WTC11 (cell line): ENCODE data around the gene SPOCD1. TPM values are rescaled to one million over a fixed set of nuclear protein-coding genes. Genes with fewer than 3 reads are reported as not detected.
A peak's percentile ranks its signal among the peaks of the same experiment; 100 is the strongest.

Source experiments
- ATAC-seq: fragments of 200-7000 bp; cut with Tn5 transposase; 2 replicates; pipeline ENCODE4 v1.10.0; 2021; ENCODE audit warnings: mild to moderate bottlenecking, moderate library complexity
- CTCF ChIA-PET: fragments of 300-600 bp; sonication (Branson Sonifier 250); formaldehyde crosslinking; loops from one replicate; lab custom pipeline; 2021; ENCODE audit warnings: antibody characterized with exemption; lab: Charles Lee
- POLR2A ChIA-PET: fragments of 350-600 bp; sonication (Branson Sonifier 250); formaldehyde crosslinking; loops from one replicate; lab custom pipeline; 2021; ENCODE audit warnings: antibody characterized with exemption; lab: Charles Lee
- DNase-seq: peaks from one replicate; pipeline ENCODE4 v3.0.0; 2021; ENCODE audit warnings: low spot score
- H3K27ac Mint-ChIP-seq: 2 replicates; pipeline ENCODE4 v1.8.0; 2021; ENCODE audit warnings: mixed read lengths
- H3K27me3 Mint-ChIP-seq: 2 replicates; pipeline ENCODE4 v1.8.0; 2021; ENCODE audit warnings: low read depth, mild to moderate bottlenecking, moderate library complexity, mixed read lengths
- H3K36me3 Mint-ChIP-seq: 2 replicates; pipeline ENCODE4 v1.8.0; 2021; ENCODE audit warnings: mixed read lengths
- H3K4me1 Mint-ChIP-seq: 2 replicates; pipeline ENCODE4 v1.8.0; 2022; ENCODE audit warnings: mixed read lengths
- H3K4me3 Mint-ChIP-seq: 2 replicates; pipeline ENCODE4 v1.8.0; 2021; ENCODE audit warnings: mild to moderate bottlenecking, moderate library complexity, mixed read lengths
- H3K9me3 Mint-ChIP-seq: 2 replicates; pipeline ENCODE4 v1.8.0; 2021; ENCODE audit warnings: mixed read lengths
- AR ChIP-seq: fragments of 250-450 bp; sonication (Bioruptor Pico); IDR thresholded peaks from 2 replicates; pipeline ENCODE4 v1.9.0; 2021; ENCODE audit warnings: mild to moderate bottlenecking
- CREM ChIP-seq: sonication (generic); formaldehyde crosslinking; IDR thresholded peaks from 2 replicates; pipeline ENCODE4 v1.8.1; 2022; ENCODE audit warnings: mild to moderate bottlenecking, missing genetic modification reagents, moderate library complexity
- E2F1 ChIP-seq: sonication (generic); formaldehyde crosslinking; IDR thresholded peaks from 2 replicates; pipeline ENCODE4 v1.8.0; 2022; ENCODE audit warnings: mild to moderate bottlenecking, missing genetic modification reagents
- FOXK1 ChIP-seq: sonication (generic); formaldehyde crosslinking; IDR thresholded peaks from 2 replicates; pipeline ENCODE4 v1.8.0; 2022; ENCODE audit warnings: mild to moderate bottlenecking, moderate library complexity, missing genetic modification reagents
- FOXP4 ChIP-seq: sonication (generic); formaldehyde crosslinking; IDR thresholded peaks from 2 replicates; pipeline ENCODE4 v1.8.0; 2022; ENCODE audit warnings: mild to moderate bottlenecking, missing genetic modification reagents
- GTF2I ChIP-seq: fragments of 250-450 bp; sonication (Bioruptor Pico); conservative IDR thresholded peaks from 2 replicates; pipeline ENCODE4 v1.4.0; 2021; ENCODE audit warnings: mild to moderate bottlenecking
- HMGA2 ChIP-seq: fragments of 250-450 bp; sonication (Bioruptor Pico); IDR thresholded peaks from 2 replicates; pipeline ENCODE4 v1.4.0; 2021; ENCODE audit warnings: mild to moderate bottlenecking, moderate library complexity
- JUN ChIP-seq: sonication (generic); formaldehyde crosslinking; IDR thresholded peaks from 2 replicates; pipeline ENCODE4 v1.8.0; 2023; ENCODE audit warnings: mild to moderate bottlenecking, missing genetic modification reagents
- MXD4 ChIP-seq: fragments of 250-450 bp; sonication (Bioruptor Pico); IDR thresholded peaks from 2 replicates; pipeline ENCODE4 v1.8.0; 2021; ENCODE audit warnings: mild to moderate bottlenecking, moderate library complexity, borderline replicate concordance
- NR1H2 ChIP-seq: sonication (generic); formaldehyde crosslinking; IDR thresholded peaks from 2 replicates; pipeline ENCODE4 v1.9.0; 2021; ENCODE audit warnings: mild to moderate bottlenecking, moderate library complexity, missing genetic modification reagents
- NR2C2 ChIP-seq: sonication (generic); formaldehyde crosslinking; IDR thresholded peaks from 2 replicates; pipeline ENCODE4 v1.8.0; 2022; ENCODE audit warnings: mild to moderate bottlenecking, missing genetic modification reagents
- TCF7 ChIP-seq: sonication (generic); formaldehyde crosslinking; IDR thresholded peaks from 2 replicates; pipeline ENCODE4 v1.8.0; 2022; ENCODE audit warnings: mild to moderate bottlenecking, low read depth, missing genetic modification reagents, moderate library complexity
- TP53 ChIP-seq: sonication (generic); formaldehyde crosslinking; IDR thresholded peaks from 2 replicates; pipeline ENCODE4 v1.8.1; 2023; ENCODE audit warnings: mild to moderate bottlenecking, missing genetic modification reagents
- USF2 ChIP-seq: sonication (generic); formaldehyde crosslinking; IDR thresholded peaks from 2 replicates; pipeline ENCODE4 v1.8.1; 2023; ENCODE audit warnings: mild to moderate bottlenecking, missing genetic modification reagents, moderate library complexity
- ZBTB43 ChIP-seq: sonication (generic); formaldehyde crosslinking; IDR thresholded peaks from 2 replicates; pipeline ENCODE4 v1.8.1; 2023; ENCODE audit warnings: mild to moderate bottlenecking, missing genetic modification reagents
- ZMAT4 ChIP-seq: fragments of 250-450 bp; sonication (Bioruptor Pico); IDR thresholded peaks from 2 replicates; pipeline ENCODE4 v1.9.0; 2021; ENCODE audit warnings: mild to moderate bottlenecking
- ZNF121 ChIP-seq: sonication (generic); formaldehyde crosslinking; IDR thresholded peaks from 2 replicates; pipeline ENCODE4 v1.8.0; 2023; ENCODE audit warnings: missing genetic modification reagents
- ZNF281 ChIP-seq: sonication (generic); formaldehyde crosslinking; IDR thresholded peaks from 2 replicates; pipeline ENCODE4 v1.8.0; 2023; ENCODE audit warnings: mild to moderate bottlenecking, missing genetic modification reagents
- ZNF416 ChIP-seq: fragments of 250-450 bp; sonication (Bioruptor Pico); IDR thresholded peaks from 2 replicates; pipeline ENCODE4 v1.9.0; 2021; ENCODE audit warnings: mild to moderate bottlenecking, inconsistent platforms
- total RNA-seq: library from RNA; stranded (reverse); gene quantifications from 3 replicates; pipeline ENCODE4 v1.2.3, GENCODE V29; 2021

Gene SPOCD1
- total RNA-seq, 1 experiment from 2014 or later = 3.0 TPM

- CTCF ChIA-PET = interaction anchor here (0.7 to 4.9 kb wide), 8 partner anchors 10 to 274 kb away, joined by 3 to 48 read pairs (median 6); partner anchors contain the start of genes SPOCD1 and TMEM39B
Observed at GRCh38 chr1:31798433-31799195, 17.2 kb downstream of the SPOCD1 start.

GRCh38 chr1:31798086-31798432, 17.8 kb downstream of the SPOCD1 start:
- ChIA-PET CTCF (interaction anchor here (0.7 to 4.9 kb wide), 6 partner anchors 9 to 275 kb away, joined by 3 to 48 read pairs (median 9); partner anchors contain the start of genes SPOCD1 and TMEM39B), POLR2A (no interaction called here)
- TF ChIP-seq ZBTB43 (no peak), ZNF121 (no peak), NR1H2 (CRISPR knock-in tag) (no peak), NR2C2 (CRISPR knock-in tag) (no peak), JUN (CRISPR knock-in tag) (no peak), ZNF416 (CRISPR knock-in tag) (no peak), AR (CRISPR knock-in tag) (no peak), MXD4 (CRISPR knock-in tag) (no peak), FOXK1 (CRISPR knock-in tag) (no peak), ZMAT4 (CRISPR knock-in tag) (no peak), GTF2I (CRISPR knock-in tag) (no peak), TCF7 (CRISPR knock-in tag) (no peak), HMGA2 (no peak), CREM (CRISPR knock-in tag) (no peak), ZNF281 (CRISPR knock-in tag) (no peak), E2F1 (CRISPR knock-in tag) (no peak), USF2 (no peak)
- Mint-ChIP-seq H3K27ac (no peak overlapping the region), H3K4me1 (peaks cover 32% of the 10 kb centered on the region), H3K27me3 (no peaks in the 10 kb centered on the region), H3K36me3 (no peaks in the 10 kb centered on the region), H3K4me3 (no peak overlapping the region), H3K9me3 (no peaks in the 10 kb centered on the region)
- DNase-seq = no peak
- no peak for ATAC-seq

More at GRCh38 chr1:31798433-31799195, 17.2 kb downstream of the SPOCD1 start:
- H3K9me3 Mint-ChIP-seq = no peaks in the 10 kb centered on the region
- ATAC-seq (no peak; the same call in 1 of the 2 replicates), DNase-seq (no peak)
- H3K4me3 Mint-ChIP-seq = no peak overlapping the region
- H3K4me1 Mint-ChIP-seq = peaks cover 32% of the 10 kb centered on the region
- no peaks in the 10 kb centered on the region for H3K27me3 Mint-ChIP-seq
- no peak overlapping the region for H3K27ac Mint-ChIP-seq
- POLR2A ChIA-PET = no interaction called here
- no peaks in the 10 kb centered on the region for H3K36me3 Mint-ChIP-seq
- TF ChIP-seq FOXP4 (CRISPR knock-in tag) = 0 out of 2 replicates have a peak, but pooled peaks have one; percentile 5
- no peak for TF ChIP-seq TP53
